NCI-H128 (cell line): ENCODE data around the gene HCRT.
"Not testable (repeated sequence)": the region's sequence is repeated elsewhere in the genome, so short reads cannot be mapped to it uniquely, and the experiment has no call there.

ENCODE experiments used
- DNase-seq: peaks from one replicate; lab custom pipeline; 2025; ENCODE audit not compliant: unreplicated experiment; lab: John Stamatoyannopoulos, UW

HCRT gene

DNA sequence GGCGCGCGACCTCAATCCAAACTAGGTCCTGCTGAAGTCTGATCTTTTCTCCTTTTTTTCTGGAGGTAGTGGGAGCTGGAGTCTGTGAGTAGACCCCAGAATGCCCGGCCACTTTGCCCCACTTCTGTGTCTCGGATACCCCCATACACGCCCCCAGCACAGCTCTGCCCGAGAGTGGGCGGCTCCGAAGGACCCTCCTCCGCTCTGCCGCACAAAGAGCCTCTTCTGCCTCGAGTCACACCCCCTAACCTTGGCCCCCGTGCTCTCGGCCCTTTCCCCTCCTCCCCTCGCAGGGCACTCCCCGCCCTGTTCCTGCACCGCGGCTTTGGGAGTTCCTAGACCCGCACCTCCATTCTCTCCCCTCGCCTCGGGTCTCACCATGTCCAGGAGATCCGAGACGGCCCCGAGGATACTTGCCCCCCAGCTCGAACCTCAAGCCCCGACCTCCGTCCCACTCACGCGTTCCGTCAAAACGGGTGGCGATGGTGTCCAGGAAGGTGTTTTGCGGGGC is 4.8 kb downstream of the HCRT start:
- no peak for DNase-seq

DNA sequence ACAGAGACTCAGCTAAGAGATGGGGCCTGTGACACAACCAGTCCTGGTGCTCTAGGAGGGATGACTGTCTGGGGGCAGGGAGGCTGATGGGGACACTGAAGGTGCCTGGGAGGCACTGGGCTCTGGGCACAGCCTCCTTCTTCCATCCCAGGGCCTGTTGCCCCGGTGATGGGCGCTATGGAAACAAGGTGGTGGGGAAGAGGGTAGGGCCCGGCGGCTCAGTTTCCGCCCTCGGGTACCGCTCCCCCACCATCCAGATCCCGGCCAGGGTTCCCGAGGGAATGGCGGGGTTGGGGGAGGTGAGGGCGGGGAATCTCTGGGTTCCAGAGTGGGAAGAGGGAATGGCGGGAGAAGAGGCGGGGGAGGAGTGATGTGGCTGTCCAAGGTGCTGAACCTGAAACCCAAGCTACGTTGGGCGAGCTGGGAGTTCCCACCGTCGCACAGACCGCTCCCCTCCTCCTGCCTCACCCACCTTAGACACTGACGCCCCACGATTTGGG is 5.3 kb downstream of the HCRT start:
- peak; percentile 32 for DNase-seq

DNA sequence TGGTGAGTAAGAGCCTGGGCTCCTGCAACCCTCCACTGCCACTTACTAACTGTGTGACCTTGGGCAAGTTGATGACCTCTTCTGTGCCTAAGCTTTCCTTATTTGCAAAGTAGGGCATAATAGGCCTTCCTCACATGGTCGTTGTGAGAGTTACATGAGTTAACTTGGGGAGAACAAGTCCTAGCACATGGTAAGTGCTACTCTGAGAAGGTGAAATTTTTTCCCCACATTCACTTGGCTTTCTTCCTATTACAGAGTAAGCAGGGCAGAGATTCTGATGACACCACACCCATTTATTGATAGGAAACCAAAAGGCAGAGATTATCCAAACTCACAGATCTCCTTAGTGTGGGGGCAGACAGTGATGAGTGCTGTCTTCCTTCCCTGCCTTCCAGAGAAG is 5.9 kb downstream of the HCRT start:
- no peak for DNase-seq

DNA sequence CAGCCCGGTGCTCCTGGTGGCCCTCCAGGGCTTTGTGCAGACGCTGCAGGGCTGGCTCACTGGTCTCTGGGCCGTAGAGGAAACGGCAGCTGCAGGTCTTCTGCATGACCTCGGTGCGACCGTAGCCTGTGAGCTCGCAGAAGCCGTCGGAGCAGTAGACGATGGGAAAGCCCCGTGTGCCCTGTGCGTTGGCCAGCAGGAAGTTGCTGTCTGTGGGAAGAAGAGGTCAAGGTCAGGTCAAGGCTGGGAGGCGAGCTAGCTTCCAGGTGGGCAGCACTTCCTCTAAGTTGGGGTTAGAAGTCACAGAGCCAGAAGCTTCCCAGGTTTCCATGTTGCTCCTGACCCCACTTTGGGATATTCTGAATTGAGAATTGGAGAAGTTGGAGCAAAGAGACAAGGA is 6.4 kb downstream of the HCRT start:
- no peak for DNase-seq

DNA sequence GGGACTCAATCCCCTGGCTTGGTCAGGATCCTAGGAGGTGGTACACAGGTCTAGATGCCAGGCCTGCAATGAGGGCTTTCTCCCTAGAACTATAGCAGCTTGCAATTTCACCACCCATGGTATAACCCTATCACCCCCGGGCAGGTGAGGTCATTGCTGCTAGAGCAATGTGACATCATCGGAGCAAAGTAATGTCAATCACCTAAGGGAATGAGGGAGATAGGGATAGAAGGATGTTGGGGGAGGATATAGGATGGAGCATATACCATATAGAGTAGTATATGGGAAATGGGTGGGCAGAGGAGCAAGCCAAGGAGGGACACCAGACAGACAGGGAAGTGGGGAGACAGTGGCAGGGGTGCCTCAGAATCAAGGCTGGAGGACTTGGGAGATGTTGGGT is 7.6 kb downstream of the HCRT start:
- DNase-seq: no peak

DNA sequence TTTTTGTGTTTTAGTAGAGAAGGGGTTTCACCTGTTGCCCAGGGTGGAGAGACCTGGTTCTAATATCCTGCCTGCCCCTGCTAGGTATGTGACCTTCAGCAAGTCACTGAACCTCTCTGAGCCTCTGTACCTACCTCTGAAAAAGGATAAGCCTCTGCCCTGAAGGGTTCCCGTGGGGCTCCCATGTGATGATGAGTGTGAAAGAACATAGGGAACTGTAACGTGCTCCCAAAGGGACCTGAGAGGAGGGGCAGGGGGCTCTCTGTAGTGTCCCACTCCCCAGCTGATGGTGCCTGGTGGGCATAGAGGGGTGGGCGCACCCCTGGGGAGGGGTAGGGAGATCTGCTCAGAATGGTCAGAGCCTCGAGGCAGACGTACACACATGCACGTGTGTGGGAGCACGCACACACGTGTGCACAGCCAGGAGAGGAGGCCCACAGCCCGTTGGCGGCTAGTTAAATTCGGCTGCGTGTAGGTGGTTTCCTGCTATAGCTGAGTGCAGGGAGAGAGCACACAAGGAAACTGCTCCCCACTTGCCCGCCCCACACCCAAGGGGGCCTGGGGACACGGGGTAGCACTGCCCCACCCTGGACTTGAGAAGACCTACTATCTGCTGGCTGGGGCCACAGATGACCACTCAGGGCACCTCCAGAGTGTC is 11.0 kb downstream of the HCRT start:
- DNase-seq: no peak

DNA sequence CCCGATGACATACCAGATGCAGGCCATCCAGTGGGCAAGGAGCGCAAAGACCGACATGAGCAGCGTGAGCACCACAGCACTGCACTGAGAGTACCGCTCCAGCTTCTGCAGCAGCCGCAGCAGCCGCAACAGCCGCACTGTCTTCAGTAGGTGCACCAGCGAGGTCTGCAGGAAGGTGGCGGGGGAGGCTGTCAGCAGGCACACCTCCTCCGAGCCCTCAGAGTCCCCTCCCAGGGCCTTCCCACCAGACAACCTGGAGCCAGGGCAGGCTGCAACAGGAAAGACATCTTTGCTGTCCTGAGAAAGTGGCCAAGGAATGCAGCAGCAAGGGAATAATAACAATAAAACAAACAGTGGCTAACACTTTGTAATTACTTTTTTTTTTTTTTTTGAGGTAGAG is 13.4 kb downstream of the HCRT start:
- no peak for DNase-seq

DNA sequence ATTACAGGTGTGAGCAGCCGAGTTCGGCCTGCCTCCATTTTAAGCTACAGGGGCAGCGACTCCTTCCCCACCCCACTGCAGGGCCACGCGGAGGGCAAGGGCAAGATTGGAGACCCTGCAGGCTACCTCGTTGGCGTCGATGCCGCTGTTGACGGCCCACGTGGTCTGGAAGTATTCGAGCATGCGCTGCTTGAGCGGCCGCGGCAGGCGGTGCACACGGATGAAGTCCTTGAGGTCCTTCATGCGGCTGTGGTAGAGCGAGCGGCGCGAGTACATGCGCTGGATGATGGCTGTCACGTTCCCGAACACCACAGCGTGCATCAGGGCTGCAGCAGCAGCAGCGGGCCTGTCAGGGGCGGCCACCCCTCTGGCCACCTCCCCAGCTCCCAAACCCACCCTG is 15.9 kb downstream of the HCRT start:
- DNase-seq: no peak

DNA sequence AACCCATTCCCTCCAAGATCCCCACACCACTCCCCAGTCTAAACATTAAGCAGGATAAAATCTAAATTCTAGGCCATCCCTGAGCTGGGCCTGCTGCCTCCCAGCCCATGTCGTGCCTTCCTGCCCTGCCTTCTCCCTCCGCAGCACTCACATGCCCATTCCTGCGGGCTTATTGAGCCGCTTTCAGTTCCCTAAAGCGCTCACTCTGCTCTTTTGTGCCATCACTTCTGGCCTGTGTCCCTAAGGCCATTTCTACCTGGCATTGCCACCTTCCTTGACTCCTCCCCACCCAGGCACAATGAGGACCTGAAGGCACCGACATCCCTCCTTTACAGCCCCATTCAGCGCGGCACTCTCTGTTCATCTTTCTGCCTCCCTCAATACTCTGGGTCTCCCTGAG is 17.4 kb downstream of the HCRT start:
- no peak for DNase-seq

DNA sequence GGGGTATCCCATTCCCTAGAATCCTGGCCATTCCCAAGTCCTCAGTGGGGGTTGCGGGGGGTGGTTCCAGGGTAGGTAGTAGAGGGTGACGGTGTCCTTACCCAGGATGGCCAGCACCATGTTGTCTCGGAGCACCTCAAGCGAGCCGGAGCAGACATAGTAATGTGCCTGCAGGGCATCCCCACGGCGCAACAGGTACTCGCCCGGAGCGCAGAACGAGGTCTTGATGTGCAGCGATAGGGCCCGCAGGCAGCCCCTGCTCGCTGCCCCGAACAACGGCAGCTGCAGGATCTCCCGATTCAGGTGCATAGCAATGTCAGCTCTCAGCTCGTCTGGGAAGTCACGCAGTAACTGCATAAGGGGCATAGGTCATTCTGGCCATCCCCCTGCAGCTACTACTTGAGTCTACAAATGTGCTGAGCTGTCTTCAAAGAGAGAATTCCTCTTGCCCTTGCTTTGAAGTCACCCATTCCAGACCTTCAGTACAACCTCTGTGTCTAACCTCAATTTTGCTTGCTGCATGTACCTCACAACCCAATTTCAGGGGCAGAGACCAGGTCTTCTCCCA is 19.0 kb downstream of the HCRT start:
- no peak for DNase-seq

DNA sequence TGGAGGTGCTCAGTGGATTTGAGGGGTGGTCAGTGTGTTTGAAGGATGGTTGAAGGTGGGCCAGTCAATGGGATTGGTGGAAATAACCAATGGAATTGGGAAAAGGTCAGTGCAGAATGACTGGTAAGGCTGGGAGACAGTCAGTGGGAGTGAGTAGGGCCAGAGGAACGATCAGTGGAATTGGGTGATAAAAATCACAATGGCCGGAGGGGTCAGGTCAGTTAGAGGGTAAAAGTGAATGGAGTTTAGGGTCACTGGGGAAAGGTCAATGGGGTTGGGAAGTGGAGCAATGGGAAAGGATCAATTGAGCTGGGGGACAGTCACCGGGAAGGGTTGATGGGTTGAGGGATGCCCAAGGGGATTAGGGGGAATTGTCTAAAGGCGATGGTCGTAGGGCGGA is 19.5 kb downstream of the HCRT start:
- DNase-seq: no peak

DNA sequence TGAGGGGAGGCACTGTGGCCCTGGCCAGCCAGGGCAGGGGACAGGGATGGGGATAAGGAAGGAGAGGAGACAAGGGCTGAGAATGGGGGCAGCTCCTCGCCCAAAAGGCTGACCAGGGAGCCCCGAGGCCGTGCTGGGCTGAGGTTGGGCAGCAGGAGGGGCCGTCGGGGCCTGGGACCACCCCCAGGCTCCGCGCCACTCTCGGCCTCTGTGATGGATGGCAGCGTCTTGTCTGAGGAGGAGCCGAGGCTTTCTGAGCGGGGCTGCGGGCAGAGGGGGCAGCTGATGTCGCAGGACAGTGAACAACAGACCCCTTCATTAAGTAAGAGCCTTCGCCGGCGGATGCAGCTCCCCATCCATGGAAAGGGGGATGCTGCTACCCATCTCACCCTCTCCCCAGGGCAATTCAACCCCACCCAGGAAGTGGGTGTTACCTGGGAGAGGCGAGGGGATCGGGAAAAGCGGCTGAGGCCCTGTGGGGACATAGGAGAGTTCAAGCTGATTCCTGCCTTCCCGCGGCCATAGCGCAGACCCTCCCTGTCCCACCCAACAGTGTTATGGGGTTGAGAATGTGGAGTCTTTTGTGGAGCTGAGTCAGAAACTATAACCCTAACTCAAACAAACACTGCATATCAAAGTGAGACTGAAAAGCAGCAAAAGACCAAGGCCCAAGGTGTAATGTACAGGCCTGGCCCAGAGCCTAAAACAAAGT is 21.4 kb downstream of the HCRT start:
- DNase-seq: no peak

DNA sequence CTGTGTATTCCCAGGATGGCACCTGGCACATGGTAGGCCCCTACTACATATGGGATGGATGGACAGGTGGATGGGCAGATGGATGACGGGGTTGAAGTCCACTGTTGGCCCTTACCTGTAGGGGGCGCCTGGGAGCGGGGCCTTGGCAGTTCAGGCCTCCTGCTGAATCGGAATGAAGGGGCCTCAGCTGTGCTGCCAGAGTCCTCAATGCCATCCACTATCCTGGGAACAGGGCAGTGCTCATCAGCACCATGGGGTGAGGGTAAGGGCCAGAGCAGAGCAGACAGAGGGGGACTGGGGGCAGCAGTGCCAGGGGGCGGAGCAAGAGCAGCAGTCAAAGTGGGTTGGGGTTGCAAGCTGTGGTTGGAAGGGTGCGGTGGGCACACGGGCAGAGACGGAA is 22.1 kb downstream of the HCRT start:
- no peak for DNase-seq

DNA sequence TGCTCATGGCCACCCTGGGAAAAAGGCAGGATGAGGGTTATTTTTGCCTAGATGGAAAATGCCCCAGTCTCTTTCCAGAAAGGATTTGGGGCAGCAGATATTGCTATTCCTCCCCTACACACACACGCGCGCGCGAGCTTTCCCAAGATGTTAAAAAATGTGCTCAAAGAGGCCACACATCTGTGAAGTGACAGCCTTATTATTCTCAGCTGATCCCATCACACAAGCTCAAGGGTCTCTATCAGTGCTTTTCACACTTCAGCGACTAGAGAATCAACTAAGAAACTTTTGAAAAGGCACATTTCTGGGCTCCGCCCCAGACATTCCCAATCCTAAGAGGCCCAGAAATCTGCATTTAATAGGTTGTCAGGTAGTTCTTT is 24.7 kb downstream of the HCRT start:
- DNase-seq: no peak

DNA sequence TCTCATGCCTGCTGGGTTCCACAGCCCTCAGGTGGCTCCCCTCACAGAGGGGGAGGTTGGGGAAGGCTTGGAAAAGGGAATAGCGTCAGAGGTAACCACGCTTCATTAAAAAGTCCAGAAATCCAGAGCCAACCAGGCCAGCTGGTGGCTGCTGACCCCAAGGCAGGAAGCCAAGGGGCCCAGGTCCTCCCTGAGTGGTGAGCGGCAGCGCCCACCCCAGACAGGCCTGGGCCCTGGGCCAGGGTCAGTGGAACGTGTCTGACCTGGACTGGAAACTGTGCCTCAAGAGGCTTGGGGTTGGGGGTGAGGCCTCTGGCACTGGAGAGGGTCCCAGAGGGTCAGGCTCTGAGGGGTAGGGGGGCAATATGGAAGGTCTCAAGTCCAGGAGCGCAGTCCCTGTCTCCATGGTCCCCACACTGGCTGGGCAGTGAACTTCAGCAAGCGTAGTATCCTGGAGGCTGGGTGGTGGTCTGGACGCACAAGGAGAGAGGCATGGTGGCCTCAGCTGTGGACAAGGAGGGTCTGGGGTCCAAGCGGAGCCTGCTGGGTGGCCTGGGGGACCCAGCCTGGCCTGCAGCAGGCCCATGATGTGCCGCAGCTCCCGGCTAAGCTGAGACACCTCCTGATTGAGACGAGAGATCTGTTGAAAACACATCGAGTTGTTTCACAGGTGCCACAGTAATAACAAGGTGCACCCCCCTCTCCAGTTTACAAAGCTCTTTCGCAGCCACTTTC is 25.3 kb downstream of the HCRT start:
- no peak for DNase-seq

DNA sequence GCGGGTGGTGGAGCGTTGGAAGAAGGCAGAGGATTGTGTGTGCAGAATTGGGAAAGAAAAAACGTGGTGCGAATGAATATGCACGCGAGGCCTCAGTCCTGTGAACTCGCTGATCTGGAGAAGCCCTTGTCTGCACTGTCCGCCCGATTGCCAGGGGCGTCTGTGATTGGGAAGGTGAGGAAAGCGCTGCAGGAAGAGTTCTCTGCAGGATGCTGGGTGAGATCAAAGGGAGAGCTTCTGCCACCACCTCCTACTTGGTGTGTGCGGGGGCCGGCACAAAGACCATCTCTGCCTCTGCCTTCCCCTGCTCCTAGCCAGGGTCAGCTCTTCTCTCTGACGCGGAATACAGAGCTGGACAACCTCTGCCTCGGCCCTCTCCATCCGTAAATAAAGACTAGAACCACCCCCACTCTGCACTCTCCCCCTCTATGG is 29.6 kb downstream of the HCRT start:
- DNase-seq: no peak

DNA sequence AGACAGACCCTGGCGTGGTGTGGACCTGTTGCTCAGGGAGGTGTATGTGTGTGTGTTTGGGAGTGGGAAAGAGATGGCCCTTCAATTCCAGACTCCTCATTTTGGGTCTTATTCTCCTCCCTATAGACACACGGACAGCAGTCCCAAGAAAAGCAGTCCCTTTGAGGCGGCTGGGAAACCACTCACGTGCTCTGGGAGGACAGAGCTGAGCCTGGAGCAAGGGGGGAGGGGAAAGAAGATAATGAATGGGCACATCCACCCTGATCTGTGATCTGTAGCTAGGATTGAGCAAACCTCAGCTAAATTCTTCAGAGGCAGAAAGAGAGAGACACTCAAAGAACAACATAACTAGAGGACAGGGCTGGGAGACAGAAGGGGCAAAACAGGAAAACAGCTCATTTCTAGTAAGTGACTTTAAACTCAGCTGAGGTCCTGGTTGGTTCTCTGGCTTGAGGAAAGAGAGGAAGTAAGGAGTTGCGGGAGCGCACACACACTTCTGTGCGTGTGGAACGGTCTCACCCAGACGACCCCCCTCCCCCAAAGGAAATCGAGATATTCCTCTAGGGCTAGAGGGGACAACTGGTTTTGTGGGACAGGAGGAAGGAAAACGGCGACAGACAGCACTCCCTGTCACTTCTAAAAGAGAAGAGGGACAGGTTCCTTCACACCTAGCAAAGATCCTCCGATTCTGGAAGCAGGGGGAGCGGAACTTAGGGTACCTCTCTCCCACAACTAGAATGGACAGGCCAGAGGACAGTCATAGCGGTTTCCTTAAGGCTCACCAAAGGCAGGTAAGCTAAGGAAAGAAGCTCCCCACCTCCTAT is 31.1 kb downstream of the HCRT start:
- DNase-seq: no peak

DNA sequence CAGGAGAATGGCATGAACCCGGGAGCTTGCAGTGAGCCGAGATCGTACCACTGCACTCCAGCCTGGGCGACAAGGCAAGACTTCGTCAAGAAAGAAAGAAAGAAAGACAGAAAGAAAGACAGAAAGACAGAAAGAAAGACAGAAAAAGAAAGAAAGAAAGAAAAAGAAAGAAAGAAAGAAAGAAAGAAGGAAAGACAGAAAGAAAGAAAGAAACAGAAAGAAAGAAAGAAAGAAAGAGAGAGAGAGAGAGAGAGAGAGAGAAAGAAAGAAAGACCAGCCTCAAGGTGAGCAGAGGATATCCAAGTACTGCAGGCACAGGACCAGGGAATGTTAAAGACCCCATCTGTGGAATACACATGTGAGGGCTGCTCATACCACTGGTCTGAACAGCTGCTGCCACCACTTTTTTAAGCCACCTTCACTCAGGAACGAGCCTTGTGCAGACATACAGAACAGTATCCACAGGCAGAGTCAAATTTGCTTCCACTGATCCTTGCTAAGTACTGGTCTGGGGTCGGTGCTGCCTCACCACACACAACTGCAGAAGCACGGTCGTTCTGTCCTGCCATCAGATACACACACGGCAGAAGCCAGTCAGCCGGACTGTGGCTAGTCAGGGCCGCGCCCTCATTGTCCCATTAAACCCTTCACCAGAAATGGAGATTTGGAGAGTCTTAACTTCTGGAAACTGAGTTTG is 38.2 kb downstream of the HCRT start:
- no peak for DNase-seq

DNA sequence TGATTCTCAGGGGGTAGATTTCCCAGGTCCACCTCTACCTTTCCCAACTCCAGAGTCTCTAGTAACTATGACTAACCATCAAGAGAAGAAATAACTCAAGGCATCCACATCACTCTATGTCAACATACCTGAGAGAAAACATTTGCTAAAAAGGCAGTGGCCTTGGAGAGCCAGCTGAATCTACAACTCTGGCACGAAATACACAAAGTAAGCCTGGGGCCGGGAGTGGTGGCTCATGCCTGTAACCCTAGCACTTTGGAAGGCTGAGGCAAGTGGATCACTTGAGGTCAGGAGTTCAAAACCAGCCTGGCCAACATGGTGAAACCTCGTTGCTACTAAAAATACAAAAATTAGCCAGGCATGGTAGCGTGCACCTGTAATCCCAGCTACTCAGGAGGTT is 42.1 kb downstream of the HCRT start:
- not testable (repeated sequence) for DNase-seq

DNA sequence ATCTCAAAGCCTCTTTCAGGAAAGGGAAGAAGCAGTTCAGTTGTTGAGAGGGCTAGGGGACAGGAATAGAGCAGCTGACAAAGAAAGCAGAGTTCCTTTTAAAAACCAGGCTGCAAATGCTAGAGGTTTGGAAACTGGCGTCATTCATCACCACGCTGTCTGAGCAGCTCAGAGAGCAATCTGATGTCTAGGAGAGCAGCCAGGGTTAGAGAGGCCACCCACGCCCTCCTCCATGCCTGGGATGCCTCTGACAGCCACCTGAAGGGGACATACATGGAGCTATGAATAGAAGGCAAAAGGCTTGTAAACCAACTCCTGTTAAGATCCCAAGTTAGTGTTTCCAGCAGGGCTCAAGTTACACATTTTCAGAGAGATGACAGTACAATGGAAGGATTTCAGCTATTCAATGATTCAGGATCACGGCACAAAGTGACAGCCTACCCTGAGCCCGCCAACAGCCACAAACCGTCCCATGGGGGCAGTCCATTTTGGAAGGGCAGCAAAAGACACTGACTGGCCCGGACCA is 42.8 kb downstream of the HCRT start:
- DNase-seq: no peak
